A673 (cell line): ENCODE measurements around the gene DENND5A. TPM values are rescaled to one million over a fixed set of nuclear protein-coding genes. Genes with fewer than 3 reads are reported as not detected.
A peak's percentile ranks its signal among the peaks of the same experiment; 100 is the strongest.
"Not testable (repeated sequence)": the region's sequence is repeated elsewhere in the genome, so short reads cannot be mapped to it uniquely, and the experiment has no call there.

Experiments used
- BruUV-seq: library from RNA; stranded (reverse); fragments of 400-500 nt; replicated peaks from 2 replicates; lab custom pipeline; 2021; lab: Mats Ljungman, UMichigan
- CTCF ChIA-PET: fragments of 300-600 bp; sonication (Branson Sonifier 250); formaldehyde crosslinking; loops from one replicate; lab custom pipeline; 2022; ENCODE audit warnings: antibody characterized with exemption; lab: Charles Lee
- POLR2A ChIA-PET: fragments of 300-600 bp; sonication (Branson Sonifier 250); formaldehyde crosslinking; loops from one replicate; lab custom pipeline; 2022; ENCODE audit warnings: antibody characterized with exemption; ENCODE audit not compliant: low non-redundant PET; lab: Charles Lee
- DNase-seq: peaks from one replicate; pipeline ENCODE4 v3.0.0-alpha.2; 2015; ENCODE audit warnings: low spot score
- H3K27ac ChIP-seq: fragments of 200-600 bp; sonication (generic); 2 replicates; pipeline ENCODE4 v1.5.1; 2016; ENCODE audit warnings: mixed run types, low read depth, mild to moderate bottlenecking, mixed read lengths, antibody characterized with exemption, low read length; ENCODE audit not compliant: poor library complexity, severe bottlenecking
- H3K27me3 ChIP-seq: fragments of 200-600 bp; sonication (generic); replicated peaks from 2 replicates; pipeline ENCODE4 v1.6.1; 2017; ENCODE audit warnings: mixed run types, low read depth, mild to moderate bottlenecking, mixed read lengths, antibody characterized with exemption, low read length; ENCODE audit not compliant: insufficient read depth, poor library complexity
- H3K36me3 ChIP-seq: fragments of 200-600 bp; sonication (generic); 2 replicates; pipeline ENCODE4 v1.6.1; 2016; ENCODE audit warnings: mixed run types, mild to moderate bottlenecking, mixed read lengths, antibody characterized with exemption, low read length; ENCODE audit not compliant: insufficient read depth, poor library complexity, severe bottlenecking
- H3K4me1 ChIP-seq: fragments of 200-600 bp; sonication (generic); 2 replicates; pipeline ENCODE4 v1.6.1; 2017; ENCODE audit warnings: mixed run types, mild to moderate bottlenecking, mixed read lengths, antibody characterized with exemption, low read length; ENCODE audit not compliant: insufficient read depth, poor library complexity, severe bottlenecking
- H3K4me3 ChIP-seq: fragments of 200-600 bp; sonication (generic); 2 replicates; pipeline ENCODE4 v1.5.1; 2016; ENCODE audit warnings: low read depth, mixed run types, mild to moderate bottlenecking, mixed read lengths, low read length; ENCODE audit not compliant: poor library complexity, severe bottlenecking
- H3K9me3 ChIP-seq: fragments of 200-600 bp; sonication (generic); 2 replicates; pipeline ENCODE4 v1.6.1; 2016; ENCODE audit warnings: mixed run types, low read depth, mild to moderate bottlenecking, mixed read lengths, antibody characterized with exemption, low read length; ENCODE audit not compliant: poor library complexity, severe bottlenecking
- EZH2 ChIP-seq: fragments of 200-600 bp; sonication (generic); IDR thresholded peaks from 2 replicates; pipeline ENCODE4 v1.6.1; 2017; ENCODE audit warnings: borderline replicate concordance, low read depth, mild to moderate bottlenecking, mixed read lengths, antibody characterized with exemption, low read length; ENCODE audit not compliant: poor library complexity, severe bottlenecking
- intact Hi-C: fragments of 100-400 bp; cut with micrococcal nuclease; formaldehyde crosslinking; loops from one replicate; pipeline ENCODE4 v1.10.0; 2022; ENCODE audit not compliant: unreplicated experiment
- total RNA-seq: library from RNA; stranded (reverse); gene quantifications from 2 replicates; pipeline ENCODE4 v1.2.3, GENCODE V29; 2021
- TF ChIP-seq, protein P1 (sequence below): fragments of 300-800, 200-600 bp; sonication (generic); conservative IDR thresholded peaks from 2 replicates; pipeline ENCODE4 v1.5.1; 2017; ENCODE audit warnings: low read depth, mild to moderate bottlenecking, antibody characterized with exemption, low read length, moderate library complexity, mixed read lengths

Gene DENND5A
- total RNA-seq, 1 experiment from 2014 or later: 65.4 TPM

GRCh38 chr11:9249252-9249651 is 15.9 kb downstream of the DENND5A start:
- POLR2A ChIA-PET: no interaction called here
- Histone ChIP-seq H3K27ac (no peak overlapping the region), H3K4me3 (no peak overlapping the region), H3K4me1 (peaks cover 3% of the 10 kb centered on the region), H3K36me3 (no peaks in the 10 kb centered on the region), H3K9me3 (no peaks in the 10 kb centered on the region), H3K27me3 (no peaks in the 10 kb centered on the region)
- intact Hi-C loops: no loop called here
- DNase-seq: no peak
- TF ChIP-seq, protein P1, sequence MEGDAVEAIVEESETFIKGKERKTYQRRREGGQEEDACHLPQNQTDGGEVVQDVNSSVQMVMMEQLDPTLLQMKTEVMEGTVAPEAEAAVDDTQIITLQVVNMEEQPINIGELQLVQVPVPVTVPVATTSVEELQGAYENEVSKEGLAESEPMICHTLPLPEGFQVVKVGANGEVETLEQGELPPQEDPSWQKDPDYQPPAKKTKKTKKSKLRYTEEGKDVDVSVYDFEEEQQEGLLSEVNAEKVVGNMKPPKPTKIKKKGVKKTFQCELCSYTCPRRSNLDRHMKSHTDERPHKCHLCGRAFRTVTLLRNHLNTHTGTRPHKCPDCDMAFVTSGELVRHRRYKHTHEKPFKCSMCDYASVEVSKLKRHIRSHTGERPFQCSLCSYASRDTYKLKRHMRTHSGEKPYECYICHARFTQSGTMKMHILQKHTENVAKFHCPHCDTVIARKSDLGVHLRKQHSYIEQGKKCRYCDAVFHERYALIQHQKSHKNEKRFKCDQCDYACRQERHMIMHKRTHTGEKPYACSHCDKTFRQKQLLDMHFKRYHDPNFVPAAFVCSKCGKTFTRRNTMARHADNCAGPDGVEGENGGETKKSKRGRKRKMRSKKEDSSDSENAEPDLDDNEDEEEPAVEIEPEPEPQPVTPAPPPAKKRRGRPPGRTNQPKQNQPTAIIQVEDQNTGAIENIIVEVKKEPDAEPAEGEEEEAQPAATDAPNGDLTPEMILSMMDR: no peak
- no TSS peak for BruUV-seq
- CTCF ChIA-PET: no interaction called here

DNA sequence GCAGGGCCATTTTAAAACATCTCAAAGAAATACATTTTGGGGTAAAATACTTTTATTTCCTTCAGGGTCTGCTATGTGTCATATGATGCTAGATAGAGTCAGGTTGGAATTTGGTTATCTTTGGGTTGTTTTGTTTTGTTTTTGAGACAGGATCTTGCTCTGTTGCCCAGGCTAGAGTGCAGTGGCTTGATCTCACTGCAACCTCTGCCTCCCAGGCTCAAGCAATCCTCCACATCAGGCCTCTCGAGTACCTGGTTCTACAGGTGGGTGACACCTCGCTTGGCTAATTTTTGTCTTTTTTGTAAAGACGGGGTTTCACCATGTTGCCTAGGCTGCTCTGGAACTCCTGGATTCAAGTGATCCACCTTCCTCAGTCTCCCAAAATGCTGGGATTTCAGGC is 17.3 kb downstream of the DENND5A start:
- no peak overlapping the region for H3K4me3 ChIP-seq
- no peaks in the 10 kb centered on the region for H3K27me3 ChIP-seq
- intact Hi-C loops: no loop called here
- TF ChIP-seq, protein P1: no peak
- TF ChIP-seq EZH2: no peak
- no peak overlapping the region for H3K27ac ChIP-seq
- no peaks in the 10 kb centered on the region for H3K9me3 ChIP-seq
- DNase-seq: no peak
- ChIA-PET POLR2A (no interaction called here), CTCF (no interaction called here)
- peaks cover 3% of the 10 kb centered on the region for H3K4me1 ChIP-seq
- BruUV-seq: no TSS peak
- H3K36me3 ChIP-seq: no peaks in the 10 kb centered on the region

DNA sequence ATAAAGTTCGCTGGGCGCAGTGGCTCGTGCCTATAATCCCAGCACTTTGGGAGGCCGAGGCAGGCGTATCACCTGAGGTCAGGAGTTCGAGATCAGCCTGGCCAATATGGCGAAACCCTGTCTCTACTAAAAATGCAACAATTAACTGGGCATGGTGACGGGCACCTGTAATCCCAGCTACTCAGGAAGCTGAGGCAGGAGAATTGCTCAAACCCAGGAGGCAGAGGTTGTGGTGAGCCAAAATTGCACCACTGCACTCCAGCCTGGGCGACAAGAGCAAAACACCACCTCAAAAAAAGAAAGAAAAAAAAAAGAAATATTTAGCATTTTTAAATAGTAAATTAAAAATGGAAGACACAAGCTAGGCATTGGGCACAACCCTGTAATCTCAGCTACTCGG is 28.9 kb downstream of the DENND5A start:
- H3K4me1 ChIP-seq, DNase-seq, H3K9me3 ChIP-seq, H3K27me3 ChIP-seq, H3K36me3 ChIP-seq, BruUV-seq, POLR2A ChIA-PET, CTCF ChIA-PET, intact Hi-C loops, H3K4me3 ChIP-seq, H3K27ac ChIP-seq: not testable (repeated sequence)

GRCh38 chr11:9232482-9232881 is 32.7 kb downstream of the DENND5A start:
- ChIA-PET CTCF (no interaction called here), POLR2A (no interaction called here)
- no peak for DNase-seq
- no TSS peak for BruUV-seq
- Histone ChIP-seq H3K4me1 (peaks cover 7% of the 10 kb centered on the region), H3K36me3 (no peaks in the 10 kb centered on the region), H3K4me3 (no peak overlapping the region), H3K27me3 (no peaks in the 10 kb centered on the region), H3K27ac (peak overlapping the region; percentile 28), H3K9me3 (peaks cover 4% of the 10 kb centered on the region)
- no peak for TF ChIP-seq EZH2
- TF ChIP-seq, protein P1: no peak
- intact Hi-C loops: no loop called here
